Central memory CD4-positive, alpha-beta T cell (primary cell): ENCODE measurements around the gene CCDC183.
A peak's percentile ranks its signal among the peaks of the same experiment; 100 is the strongest.
"Not testable (repeated sequence)": the region's sequence is repeated elsewhere in the genome, so short reads cannot be mapped to it uniquely, and the experiment has no call there.

ENCODE experiments used
- DNase-seq: peaks from one replicate; pipeline ENCODE4 v3.0.0; 2022

The CCDC183 gene

DNA sequence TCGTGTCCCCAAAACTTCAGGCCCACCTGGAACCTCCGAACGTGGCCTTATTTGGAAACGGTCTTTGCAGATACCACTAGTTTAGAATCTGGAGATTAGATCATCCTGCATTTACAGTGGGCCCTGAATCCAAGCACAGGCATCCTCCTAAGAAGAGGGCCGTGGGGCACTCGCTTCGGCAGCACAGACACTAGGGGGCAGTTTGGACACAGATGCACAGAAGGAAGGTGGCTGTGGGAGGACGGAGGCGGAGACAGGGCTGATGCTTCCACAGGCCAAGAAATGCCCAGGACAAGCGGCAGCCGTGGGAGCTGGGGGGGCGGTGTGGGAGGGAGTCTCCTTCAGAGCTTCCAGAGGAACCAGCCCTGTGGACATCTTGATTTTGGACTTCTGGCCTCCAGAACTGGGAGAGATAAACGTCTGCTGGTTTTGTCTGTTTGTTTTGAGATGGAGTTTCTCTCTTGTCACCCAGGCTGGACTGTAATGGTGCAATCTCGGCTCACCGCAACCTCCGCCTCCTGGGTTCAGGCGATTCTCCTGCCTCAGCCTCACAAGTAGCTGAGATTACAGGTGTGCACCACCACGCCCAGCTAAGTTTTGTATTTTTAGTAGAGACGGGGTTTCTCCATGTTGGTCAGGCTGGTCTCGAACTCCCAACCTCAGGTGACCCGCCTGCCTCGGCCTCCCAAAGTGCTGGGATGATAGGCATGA, 35.1 kb upstream of the CCDC183 start:
- not testable (repeated sequence) for DNase-seq

GRCh38 chr9:136761545-136761981, 34.6 kb upstream of the CCDC183 start:
- no peak for DNase-seq

- no peak for DNase-seq
These were observed 33.9 kb upstream of the CCDC183 start for GRCh38 chr9:136762221-136762691.

DNA sequence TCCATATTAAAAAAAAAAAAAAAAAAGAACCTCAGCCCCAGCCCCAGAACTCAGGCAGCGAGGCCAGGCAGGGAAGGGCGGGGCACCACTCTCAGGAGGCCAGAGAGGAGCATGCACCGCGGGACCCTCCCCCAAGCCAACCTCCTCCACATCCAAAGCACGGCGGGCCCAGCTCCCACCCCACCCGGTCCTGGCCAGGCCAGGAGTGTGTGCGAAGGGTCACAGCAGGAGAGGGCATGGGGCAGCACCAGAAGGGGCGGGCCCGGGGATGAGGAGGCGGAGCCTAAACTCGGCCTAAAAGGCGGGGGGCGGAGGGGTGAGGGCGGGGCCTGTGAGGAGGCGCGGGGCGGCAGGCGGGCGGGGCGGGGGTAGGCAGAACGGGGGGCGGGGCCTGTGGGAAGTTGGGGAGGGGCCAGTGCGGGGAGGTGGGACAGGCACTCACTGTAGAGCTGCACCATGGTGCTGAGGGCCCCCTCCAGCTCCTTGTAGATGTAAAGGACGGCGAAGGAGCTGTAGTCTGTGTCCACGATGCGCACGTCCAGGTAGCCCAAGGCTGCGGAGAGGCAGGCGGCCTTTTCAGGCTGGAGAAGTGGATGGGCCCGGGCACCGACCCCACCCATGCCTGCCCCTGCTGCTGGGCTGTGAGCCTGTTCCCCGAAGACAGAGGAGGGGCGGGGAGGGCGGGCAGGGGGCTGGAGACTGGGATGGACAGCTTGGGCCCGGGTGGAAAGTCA, 33.1 kb upstream of the CCDC183 start:
- no peak for DNase-seq

GRCh38 chr9:136763649-136764035, 32.5 kb upstream of the CCDC183 start:
- no peak for DNase-seq

DNA sequence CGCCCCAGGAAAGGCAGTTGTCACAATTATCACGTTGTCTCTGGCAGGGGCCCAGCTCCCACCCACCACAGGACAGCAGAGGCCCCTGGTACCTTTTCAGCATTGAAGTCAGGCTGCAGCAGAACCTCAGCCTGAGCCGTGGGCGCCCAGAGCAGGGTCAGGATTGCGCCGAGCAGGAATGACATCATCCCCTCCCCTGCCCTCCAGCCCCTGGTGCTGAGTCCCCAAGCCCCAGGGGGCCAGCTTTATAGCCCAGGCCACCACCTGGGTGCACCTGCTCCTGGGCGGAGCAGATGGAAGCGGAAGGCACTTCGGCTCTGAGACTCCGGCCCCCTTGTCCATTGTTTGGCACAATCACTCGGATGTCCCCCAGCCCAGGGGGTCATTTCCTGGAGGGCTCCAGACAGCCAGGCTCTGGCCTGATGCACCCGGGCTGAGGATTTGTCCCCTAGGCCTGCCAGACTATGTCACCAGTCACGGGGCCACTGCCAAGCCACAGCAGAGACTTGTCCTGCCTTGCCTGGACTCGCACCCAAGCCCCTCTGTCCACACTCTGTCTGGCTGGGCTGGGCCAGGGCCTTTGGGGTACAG, 31.7 kb upstream of the CCDC183 start, which contains the start of gene LCN15:
Gene LCN15, minus strand, starts transcription at position 218 of the 591 bp plus-strand sequence. Its CDS starts 30 bp downstream, at position 188.
- DNase-seq = no peak

GRCh38 chr9:136765041-136765440, 31.1 kb upstream of the CCDC183 start:
- DNase-seq = no peak

- DNase-seq = not testable (repeated sequence)
These were observed 30.3 kb upstream of the CCDC183 start for GRCh38 chr9:136765745-136766409.

- peak; percentile 32 for DNase-seq
These were observed 29.6 kb upstream of the CCDC183 start for GRCh38 chr9:136766410-136767120.

GRCh38 chr9:136769710-136770191, 26.4 kb upstream of the CCDC183 start:
- DNase-seq = peak; percentile 36

DNA sequence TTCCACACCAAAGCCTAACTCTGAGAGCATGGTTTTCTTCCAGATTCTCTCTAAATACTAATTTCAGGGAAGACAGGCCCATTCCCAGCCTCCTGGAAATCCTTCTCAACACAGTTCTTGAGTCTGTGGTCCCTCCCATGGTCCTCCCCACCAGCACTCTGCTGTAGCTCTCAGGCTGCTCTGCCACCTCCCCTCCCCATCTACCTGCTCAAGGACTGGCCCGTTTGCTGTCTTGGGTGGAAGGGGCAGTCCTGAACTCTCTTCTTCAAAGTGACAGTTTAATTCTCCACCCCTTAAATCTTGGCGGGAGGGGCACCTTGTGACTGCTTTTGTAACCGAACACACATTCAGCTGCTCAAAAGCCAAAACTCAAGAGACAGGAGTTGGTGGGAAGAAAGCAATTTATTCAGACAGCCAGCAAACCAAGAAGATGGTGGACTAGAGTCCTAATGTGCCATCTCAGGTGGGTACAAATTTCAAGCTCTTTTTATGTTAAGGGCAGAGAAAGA, 24.2 kb upstream of the CCDC183 start:
- DNase-seq = no peak

DNA sequence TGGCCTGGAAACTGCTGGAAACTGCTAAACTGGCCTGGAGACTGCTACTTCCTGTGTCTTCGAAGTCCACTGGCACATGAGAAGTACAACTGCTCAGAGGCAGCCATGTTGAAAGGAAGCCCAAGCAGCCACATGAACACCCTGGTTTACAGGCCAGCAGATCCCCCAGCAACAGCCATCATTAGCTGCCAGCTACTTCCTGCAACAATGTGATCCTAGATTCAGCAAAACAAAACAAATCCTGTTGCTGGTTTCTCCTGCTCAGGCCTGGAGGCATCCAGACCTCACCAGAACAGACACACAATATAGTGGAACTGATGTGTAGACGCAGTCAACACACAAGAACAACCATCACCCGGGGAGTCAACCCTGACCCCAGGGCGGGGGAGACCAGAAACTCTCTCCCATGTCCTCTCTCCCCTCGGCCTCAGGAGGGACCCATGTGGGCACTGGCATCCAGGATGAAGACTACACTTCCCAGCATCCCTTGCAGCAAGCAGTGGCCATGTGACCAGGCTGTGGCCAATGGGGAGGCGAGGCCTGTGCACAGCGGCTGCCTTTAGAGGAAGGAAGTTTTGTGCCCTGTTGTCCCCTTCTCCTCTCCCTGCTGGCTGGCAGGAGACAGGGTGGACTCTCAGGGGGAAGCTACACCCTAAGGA, 22.6 kb upstream of the CCDC183 start:
- DNase-seq = no peak

- no peak for DNase-seq
These were observed 21.6 kb upstream of the CCDC183 start for GRCh38 chr9:136774416-136775045.

DNA sequence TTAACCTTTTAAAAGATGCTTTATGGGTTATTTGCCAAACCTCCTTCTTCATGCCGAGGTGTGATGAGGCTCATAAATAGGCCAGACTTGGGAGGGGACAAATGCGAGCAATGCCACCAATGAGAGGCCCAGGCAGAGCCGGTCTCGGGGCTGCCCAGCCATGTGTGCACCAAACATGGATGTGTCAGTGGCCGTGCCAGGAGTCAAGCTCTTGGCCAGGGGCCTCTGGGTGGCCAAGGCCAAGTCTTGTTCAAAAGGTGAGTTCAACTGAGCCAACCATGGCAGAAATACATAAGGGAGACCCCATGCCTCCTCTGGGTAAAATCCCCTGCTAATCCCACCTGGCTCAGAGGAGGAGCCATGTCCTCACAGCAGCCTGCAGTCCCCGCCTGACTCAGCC, 20.9 kb upstream of the CCDC183 start:
- no peak for DNase-seq

DNA sequence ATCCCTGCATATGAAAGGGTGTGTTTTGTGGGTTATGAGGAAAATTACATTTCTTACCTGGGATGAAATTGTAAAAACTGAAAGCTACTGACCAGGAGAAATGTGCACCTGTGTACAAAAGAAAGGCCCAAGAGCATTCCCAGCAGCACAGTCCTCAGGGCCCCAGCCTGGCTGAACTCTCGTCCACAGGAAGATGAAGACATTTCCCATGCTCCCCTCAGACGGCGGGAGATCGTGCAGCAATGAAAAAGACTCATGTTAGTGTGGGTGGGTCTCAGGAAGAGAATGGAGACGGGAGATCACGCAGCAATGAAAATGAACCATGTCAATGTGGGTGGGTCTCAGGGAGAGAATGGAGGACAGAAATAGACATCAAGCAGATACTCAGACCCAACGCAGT, 19.2 kb upstream of the CCDC183 start:
- no peak for DNase-seq

DNA sequence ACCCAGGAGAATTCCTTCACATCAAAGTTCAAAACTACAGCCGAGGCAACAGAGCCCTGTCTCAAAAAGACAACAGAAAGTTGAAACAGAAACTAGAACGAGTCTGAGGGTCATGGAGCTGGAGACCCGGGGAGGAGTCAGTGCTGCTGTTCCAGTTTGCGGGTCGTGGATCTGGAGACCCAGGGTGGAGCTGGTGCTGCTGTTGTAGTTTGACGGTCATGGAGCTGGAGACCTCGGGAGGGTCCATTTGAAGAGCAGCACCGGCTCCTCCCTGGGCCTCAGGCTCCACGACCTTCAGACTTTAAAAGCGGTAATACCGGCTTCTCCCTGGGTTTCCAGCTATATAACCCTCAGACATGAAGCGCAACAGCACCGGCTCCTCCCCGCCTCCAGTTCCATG, 18.8 kb upstream of the CCDC183 start:
- no peak for DNase-seq

DNA sequence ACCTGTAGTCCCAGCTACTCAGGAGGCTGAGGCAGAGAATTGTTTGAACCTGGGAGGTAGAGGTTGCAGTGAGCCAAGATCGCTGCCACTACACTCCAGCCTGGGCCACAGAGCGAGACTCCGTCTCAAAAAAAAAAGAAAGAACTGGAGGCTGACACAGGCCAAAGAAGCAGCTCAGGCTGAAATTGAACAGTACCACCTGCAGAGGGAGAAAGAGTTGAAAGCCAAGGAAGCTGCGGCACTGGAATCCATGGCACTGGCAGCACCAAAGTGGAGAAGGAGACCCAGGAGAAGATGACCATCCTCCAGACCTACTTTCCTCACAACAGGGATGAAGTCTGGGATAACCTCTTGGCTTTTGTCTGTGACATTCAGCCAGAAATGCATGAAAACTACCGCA, 16.3 kb upstream of the CCDC183 start:
- no peak for DNase-seq

DNA sequence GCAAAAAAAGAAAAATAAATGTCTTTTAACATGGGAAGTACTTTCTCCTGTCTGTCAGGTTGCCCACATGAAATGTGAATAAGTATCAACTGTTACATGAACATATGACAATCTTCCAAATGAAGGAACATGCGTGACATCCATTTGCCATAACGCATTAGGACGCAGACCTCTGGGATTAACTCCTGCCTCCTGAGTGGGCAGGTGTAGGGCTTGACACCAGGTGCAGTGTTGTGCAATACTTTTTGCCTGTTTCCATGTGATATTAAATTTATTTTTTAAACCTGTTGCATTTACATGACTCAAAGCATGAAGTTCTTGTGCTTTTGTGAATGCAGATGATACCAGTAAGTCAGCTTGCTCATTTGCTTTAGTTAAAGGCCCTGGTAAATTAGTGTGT, 13.7 kb upstream of the CCDC183 start:
- no peak for DNase-seq

GRCh38 chr9:136784249-136784996, 11.7 kb upstream of the CCDC183 start:
- no peak for DNase-seq

DNA sequence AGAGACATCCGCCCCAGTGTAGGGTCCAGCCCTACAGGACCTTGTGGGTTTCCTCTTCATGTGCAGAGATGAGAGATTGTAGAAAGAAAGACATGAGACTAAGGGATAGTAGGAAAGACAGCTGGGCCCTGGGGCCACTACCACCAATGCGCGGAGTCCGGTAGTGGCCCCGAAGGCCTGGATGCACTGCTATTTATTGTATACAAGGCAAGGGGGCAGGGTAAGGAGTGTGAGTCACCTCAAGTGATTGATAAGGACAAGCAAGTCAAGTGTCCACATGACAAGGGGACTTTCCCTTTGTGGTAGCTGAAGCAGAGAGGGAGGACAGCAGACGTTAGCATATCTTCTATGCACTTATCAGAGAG, 11.2 kb upstream of the CCDC183 start:
- no peak for DNase-seq
